ENCODE data around the gene NUMB.

DNA sequence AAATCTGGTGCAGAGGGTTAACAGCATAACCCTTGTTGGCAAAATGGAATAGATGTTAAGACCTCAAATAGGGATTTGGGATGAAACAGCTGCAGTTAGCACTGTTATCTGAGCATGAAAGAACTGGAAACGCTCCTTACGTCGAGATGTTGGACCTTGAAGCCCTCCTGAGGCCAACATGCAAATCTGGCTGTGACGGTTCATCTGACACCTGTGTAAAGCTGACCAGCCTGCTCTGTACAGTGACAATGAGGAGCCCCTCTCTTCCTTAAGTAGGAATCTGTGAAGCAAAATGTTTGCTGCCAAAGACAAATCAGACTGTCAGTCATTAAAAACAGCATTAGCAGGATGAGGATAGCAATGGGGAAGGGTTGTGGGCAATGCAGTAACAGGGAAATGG, 184.5 kb downstream of the NUMB start:
- TF ChIP-seq TAF1 (IDR thresholded peaks at IDR 0.05; ENCODE audit: borderline replicate concordance, insufficient read depth, low read length) (no peak), POLR2AphosphoS5 (IDR thresholded peaks at IDR 0.05; ENCODE audit: low read depth, low read length) (no peak)

Measured in PFSK-1 (cell line).